GM20431 (cell line): ENCODE results near the gene WNT10A.

ENCODE experiments used
- in situ Hi-C: fragments of 300-500 bp; cut with MseI, MboI; formaldehyde crosslinking; loops from one replicate; pipeline ENCODE4 v1.15.0; 2020; ENCODE audit warnings: low sequenced_read_pairs; ENCODE audit not compliant: unreplicated experiment

WNT10A gene

DNA sequence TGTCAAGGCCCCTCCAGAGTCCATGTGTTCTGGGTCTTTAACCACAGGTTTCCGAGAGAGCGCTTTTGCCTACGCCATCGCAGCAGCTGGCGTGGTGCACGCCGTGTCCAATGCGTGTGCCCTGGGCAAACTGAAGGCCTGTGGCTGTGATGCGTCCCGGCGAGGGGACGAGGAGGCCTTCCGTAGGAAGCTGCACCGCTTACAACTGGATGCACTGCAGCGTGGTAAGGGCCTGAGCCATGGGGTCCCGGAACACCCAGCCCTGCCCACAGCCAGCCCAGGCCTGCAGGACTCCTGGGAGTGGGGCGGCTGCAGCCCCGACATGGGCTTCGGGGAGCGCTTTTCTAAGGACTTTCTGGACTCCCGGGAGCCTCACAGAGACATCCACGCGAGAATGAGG is 9.3 kb downstream of the WNT10A start:
- in situ Hi-C loops, result no loop called here

DNA sequence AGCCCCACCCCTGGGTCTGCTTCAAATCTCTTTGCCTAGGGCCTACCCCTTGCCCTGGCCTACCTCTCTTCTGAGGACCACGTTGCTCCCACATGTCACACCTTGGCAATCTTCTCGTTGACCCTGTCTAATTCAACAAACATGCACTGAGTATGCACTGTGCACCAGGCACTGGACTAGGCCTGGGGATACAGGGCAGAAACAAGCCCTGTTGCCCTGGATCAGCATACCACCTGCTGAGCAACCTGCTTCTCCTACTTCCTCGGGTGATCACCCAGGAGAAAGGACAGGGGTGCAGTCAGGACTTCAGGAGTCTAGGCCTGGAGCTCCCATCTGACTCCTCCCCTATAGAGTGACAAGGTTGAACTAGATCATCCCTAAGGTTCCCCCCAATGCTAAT is 9.7 kb downstream of the WNT10A start:
- in situ Hi-C loops, result no loop called here

DNA sequence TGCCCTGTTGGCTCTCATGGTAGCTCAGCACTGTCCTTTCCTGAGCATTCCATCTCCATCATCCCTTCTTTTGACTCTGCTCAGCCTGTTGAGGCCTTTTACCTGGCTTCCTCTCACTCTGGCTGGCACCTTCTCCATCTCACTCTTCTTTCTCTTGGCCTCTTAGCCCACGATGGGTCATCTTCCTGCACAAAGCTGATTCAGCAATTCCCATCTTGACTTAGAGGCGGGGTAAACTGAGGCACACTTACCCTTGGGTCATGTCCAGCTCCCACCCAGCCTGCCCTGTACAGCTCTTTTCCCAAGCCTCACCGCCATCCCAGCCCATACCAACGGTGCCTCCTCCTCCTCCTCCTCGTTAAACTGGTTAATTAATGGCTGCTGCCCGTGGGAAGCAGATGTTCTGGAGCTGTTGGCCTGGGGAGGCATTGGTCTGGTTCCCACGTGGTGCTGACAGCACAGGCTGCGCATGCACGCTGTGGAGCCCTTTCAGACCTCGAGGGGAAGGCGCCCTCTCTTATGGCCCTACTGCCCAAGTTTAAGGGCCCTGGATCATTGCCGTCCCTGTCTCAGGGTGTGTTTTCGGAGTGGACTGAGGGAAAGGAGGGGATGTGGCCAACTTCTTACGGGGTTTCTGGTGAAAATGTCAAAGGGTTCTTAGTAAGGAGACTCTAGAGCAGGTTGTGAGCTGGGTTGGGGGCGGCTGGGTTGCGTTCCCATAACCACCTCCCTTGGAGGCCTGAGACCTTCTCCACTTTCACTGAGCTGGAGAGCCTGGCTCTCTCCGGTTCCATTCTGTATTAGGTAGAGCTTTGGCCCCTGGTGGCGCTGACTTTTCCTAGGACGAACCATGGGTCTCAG is 10.9 kb downstream of the WNT10A start:
- in situ Hi-C loops, result no loop called here

DNA sequence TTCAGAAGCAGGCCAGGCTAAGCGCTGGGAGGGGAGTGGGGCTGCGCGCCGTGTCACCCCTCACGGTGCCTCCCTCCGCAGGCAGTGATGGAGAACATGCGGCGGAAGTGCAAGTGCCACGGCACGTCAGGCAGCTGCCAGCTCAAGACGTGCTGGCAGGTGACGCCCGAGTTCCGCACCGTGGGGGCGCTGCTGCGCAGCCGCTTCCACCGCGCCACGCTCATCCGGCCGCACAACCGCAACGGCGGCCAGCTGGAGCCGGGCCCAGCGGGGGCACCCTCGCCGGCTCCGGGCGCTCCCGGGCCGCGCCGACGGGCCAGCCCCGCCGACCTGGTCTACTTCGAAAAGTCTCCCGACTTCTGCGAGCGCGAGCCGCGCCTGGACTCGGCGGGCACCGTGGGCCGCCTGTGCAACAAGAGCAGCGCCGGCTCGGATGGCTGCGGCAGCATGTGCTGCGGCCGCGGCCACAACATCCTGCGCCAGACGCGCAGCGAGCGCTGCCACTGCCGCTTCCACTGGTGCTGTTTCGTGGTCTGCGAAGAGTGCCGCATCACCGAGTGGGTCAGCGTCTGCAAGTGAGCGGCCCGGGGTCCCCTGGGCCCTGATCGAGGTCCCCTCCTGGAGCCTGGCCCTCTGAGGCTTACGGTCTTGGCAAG is 12.2 kb downstream of the WNT10A start:
- in situ Hi-C loops, result no loop called here

DNA sequence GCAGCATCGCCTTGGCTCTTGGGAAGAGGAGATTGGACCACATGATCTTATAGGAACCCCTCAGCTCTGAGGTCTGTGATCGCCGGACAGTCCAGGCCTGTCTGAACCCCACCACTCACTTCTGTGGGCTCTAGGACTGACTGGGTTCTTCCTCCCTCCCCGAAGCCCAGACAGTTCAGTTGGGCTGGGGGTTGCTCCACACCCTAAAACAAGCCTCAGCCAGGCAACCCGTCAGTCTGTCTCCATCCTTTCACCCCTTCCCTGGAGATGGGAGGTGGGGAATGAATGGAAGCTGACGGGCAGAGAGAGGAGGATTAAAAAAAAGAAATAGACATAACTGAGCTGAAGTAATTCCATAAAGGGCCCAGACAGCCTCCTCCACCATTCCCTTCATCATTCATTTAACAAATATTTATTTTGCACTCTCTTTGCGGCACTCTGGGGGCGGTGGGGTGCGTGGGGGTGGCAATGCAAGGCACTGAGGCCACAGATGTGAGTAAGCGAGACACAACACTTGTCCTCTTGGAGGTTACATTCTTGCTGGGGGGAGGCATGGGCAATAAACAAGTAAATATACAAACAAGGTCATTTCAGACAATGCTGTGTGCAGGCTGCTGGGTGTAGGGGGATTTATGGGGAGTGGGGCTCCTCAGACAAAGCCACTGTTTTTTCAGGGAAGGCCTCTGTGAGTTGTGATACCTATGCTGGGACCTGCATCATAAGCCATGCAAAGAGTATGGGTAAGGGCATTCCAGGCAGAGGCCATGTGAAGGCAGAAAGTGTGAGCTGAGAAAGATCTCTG is 12.9 kb downstream of the WNT10A start:
- in situ Hi-C loops, result no loop called here

DNA sequence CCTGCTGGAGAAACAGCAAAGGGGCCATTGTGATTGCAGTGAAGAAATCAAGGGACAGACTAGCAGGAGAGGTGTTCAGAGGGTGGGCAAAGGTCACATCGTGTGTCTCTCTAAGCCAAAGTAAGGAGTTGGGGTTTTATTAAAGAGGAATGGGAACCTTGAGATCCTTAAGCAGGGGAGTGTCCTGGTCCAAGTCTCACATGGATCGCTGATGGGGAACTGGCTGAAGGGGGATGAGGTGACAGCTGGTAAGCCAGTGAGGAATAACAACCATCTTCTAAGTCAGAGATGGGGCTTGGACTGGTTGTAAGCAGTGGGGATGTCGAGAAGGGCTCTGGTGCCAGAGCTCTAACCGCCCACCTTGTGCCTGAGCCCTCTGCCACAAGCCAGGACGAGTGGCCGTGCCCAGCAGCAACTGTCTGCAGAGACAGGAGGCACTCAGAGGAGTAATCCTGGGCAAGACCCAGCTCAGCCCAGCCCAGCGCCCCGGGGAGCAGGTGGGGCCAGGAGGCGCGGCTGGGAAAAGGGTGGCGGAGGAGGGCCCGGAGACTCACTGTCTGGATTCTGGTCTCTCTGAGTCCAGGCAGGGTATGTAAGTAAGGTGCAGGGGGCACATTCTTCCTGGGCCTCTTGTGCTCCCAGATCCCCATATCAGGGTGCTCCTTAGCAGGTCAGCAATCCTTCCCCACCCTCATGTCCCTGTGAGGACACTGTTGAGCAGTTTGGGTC is 13.7 kb downstream of the WNT10A start:
- in situ Hi-C loops, result no loop called here

DNA sequence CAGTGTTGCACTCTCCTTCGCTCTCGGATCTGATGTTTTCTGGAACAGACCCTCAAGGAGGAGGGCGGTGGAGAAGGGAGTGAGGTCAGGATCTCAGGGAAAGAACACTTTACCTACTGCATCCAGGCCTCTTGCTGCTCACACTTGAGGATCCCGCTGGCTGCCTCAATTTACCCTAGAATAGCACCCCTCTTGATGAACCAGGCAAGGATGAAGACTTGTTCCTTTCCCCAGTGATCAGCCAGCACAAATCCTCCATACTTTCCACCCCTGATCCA is 14.2 kb downstream of the WNT10A start:
- in situ Hi-C loops, result no loop called here

DNA sequence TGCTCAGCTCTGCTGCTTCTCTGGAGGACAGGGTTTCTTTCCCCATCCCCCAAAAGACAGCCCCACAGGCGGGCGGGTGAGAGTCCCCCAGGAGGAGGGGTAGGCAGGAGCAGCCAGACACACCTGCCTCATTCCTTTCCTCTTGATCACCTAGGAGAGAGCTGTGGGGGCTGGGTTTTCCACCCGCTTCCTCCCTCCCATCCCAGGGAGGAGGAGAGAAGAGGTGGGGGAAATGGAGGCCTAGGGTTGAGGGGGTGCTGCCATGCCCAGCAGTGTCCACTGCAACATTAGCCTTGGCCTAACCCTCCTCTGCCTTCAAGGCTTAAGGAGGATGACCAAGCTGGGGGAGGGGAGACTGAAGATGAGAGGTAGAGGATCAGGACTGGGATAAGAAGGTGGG is 14.7 kb downstream of the WNT10A start:
- in situ Hi-C loops, result no loop called here

DNA sequence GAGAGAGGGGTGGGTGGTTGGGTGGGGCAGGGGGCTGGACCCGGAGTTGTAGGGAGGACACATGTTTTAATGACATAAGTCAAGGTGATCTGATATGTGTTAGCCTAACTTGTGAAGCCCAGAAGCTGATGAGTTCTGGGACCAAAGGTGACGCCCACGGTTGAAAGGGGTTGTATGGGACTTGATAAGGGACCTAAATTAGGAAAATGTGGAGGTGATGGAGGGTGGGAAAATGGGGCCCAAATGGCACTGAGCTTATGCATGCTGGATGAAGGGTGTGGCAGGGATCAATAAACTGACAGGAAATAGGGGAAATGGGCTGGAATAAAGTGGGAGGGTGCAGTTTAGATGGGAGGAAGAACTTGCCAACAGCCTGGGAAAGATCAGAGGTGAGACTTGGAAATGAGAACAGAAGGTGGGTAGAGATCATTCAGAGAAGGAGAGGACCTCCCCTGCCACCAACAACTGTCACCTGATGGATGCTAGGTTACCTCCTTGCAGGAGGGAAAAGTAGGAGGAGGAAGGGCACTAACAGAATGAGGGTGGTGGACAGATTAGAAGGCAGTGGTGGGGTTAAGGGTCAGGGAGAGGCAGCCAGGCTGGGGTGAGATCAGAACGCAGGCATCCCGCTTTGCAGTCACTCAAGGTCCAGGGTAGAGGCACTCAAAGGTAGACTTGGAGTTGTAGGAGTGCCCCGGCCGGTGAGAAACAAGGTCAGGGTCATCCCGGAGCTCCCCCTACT is 15.3 kb downstream of the WNT10A start:
- in situ Hi-C loops, result no loop called here

DNA sequence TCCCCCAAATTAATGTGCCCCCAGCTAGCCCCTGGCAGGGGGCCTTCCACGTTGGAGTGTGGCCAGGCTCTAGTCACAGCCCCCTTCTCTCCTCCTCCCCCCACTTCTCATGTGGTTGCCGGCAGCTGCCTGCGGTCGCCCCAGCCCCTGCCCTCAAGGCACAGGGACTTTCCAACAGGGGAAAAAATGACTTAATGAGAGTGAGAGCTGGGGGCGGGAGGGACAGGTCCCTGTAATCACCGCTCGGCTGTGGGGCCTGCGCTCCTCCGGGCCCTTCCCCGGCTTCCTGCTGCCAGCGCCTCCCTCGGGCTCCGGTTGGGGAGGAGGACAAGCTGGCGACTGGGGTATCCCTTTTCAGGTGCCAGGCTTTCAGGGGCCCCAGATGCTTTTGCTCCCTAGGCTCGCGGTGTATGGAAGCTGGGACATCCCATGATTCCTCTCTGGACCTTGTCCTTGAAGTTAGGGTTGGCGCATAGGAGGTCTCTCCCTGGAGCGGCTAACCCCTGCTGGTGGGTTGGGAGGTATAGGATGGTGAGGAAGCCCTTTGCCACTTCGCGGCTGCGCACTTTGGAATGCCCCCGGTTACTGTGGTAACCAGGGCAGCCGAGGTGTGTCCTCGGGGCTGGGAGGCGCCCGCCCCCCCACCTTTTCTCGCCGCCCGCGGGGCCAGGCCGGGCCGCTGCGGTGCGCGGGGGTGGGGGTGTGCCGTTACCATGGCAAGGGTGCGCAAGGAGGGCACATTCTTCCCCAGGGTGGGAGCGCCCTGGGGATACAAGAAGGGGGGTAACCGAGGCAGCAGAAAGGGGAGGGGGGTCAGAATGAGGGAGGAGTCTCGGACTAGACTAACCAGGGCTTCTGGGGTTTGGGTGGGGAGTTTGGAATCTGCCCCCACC is 16.1 kb downstream of the WNT10A start:
- in situ Hi-C loops, result no loop called here

DNA sequence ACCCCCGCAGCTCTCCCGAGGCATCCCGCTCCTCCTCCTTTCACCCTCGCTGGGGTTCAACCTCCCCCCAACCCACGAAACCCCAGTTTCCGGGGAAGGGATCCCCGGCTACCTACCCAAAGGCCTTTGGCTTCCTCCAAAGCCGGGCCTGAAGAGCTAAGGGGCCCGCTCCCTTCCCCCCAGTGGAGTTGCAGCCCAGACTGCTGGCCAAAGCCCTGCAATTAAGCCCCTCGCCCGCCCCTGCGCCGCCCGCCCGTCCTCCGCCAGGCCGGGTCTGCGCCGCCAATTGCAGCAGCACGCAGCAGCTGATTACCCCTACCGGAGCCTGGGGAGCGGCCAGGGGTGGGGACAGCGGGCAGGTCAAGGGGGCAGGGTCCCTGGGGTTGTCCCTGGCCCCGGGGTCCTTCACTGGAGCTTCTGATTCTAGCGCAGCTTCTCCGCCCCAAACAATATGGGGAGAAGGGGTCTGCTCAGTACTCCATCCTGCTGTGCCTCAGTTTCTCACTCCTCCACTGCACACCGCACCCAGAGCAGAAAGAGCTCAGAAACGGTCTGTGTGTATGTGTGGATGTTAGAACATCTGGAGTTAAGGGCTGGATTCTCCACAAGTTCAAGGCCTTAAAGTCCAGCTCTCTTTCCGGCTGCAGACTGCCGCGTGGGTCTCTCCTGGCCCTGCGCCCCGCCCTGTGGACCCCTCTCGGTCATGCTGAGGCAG is 16.9 kb downstream of the WNT10A start:
- in situ Hi-C loops, result no loop called here

DNA sequence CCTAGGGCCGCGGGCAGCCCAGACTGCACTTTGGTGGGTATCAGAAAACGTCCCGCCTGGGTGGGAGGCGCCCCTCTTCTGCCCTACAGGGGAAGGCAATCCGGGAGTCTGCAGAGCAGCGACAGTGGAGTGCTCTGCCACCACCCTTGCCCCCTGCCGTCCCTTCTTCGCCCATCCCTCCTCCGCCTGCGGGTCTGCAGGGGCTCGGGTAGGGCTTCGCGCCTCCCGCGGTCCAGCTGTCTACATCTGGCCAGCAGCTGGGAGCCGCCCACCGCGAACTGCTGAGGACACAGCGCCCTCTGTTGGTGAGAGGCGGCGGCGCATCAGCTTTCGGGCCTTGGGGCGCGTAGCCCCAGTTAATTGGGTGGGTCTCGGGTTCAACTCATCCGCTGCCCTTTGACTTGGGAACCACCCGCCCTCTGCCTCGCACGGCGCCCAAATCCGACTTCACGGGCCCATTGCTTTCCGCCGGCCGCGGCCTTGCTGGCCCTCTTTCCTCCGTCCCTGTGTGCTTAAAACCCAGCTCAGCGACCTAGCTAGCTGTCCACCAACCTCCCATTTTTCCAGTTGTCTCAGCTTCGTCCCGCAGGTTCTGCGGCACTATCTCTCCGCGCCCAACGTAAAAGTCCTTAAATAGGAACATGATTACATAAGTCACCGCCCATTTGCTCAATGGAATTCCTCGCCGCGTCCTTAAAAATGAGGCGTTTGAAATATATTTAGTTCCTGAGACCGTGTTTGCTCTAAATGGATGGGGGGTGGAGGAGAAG is 17.6 kb downstream of the WNT10A start:
- in situ Hi-C loops, result no loop called here

DNA sequence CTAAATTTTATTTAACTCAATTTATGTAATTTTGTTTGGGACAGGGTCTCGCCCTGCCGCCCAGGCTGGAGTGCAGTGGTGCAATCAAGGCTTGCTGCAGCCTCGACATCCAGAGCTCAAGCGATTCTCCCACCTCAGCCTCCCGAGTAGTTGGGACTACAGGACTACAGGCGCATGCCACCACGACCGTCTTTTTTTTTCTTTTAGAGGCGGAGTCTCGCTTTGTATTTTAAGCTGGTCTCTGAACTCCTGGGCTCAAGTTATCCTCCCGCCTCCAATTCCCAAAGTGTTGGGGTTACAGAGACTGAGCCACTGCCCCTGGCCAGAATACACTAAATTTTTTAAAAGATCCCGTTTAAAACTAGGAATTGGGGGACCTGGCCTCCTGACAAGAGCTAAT is 18.5 kb downstream of the WNT10A start:
- in situ Hi-C loops, result no loop called here

DNA sequence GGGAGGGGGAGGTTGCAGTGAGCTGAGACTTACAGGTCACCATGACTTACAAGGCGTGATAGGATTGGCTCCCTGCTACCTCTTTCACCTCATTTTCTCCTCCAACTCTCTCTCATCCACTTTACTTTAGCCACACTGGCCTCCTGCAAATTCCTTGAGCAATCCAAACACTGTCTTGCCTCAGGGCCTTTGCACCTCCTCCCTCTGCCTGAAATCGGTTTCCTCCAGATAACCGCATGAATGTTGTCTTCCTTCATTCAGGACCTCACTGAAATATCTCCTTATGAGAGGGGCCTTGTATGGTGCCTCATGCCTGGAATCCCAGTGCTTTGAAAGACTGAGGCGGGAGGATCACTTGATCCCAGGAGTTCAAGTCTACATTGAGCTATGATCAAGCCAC is 21.8 kb downstream of the WNT10A start:
- in situ Hi-C loops, result no loop called here

DNA sequence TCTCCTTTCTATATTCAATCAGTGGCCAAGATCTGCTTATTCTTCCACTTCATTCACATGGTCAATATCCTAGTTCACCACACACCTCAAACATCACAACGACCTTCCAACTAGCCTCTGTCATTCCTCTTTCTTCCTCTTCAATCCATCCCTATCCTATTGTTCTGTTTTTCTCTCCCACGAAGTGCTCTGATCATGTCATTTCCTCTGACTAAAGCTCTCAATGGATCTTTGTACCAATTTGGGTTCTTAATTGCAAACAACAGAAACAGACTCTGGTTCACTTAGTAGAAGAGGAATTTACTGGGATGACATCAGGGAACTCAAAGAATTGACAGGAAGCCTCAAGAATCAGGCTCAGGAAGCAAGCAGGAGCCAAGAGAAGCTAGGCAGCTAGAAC is 23.5 kb downstream of the WNT10A start:
- in situ Hi-C loops, result no loop called here

DNA sequence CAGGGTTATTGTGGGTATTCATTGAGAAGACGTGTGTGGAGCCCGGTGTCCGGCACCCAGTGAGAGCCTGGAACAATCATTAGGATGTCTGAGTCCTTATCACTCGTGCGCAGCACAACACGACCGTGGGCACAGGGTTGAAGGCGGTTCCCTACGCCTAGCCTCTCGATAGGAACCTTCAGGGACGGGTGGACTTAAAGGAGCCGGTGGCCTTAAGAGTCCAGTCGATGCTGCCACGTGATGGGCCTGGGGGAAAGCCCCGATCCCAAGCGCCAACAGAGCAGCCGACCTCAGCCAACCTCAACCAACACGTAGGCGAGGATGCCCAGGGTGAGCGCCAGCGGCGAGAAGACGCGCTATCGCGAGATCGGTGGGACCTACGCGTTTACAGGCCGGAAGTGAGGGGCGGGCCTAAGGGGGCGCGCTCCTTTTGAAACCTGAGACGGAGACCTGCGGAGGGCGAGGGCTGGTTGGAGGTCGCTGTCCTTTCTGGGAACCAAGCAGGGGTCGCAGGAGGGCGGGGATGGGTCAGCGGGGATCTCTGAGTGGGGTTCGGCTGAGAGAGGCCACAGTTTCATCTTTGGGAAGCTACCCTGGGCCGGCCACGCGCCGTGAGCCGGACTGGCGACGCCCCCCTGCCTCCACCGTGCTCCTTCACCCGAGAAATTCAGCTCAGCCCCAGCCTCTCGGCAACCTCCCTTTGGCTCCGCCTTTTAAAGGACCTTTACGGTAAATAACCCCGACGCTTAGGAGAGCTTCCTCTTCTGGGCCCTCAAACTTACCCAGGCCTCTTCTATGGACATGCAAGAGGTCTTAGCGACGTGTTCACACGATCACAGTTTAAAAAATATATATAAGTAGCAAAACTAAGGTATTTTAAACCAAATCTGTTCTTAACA is 28.3 kb downstream of the WNT10A start:
- in situ Hi-C loops, result no loop called here

DNA sequence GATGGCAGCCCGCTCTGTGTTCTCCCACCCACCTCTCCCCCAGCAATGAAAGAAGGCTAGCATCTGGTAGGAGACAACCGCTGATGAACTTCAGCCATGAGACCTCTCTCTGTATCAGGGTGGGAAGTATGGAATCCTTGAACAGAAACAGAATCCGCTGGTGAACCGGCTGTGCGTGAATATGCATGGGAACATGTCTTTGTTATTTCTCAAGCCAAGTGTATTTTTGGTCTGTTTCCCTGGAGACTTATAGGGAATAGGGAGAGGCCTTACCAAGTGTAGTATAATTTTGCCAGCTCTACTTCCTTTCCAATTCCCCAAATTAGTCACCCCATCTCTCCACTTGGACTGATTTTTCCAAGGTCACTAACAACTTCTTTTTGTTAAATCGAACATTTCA is 30.1 kb downstream of the WNT10A start:
- in situ Hi-C loops, result no loop called here
